Fibroblast of lung (primary cell): ENCODE results near the gene CAPN15.

ENCODE experiments used
- CTCF ChIP-seq, 2 donors: IDR thresholded peaks in 1 of 2; conservative IDR thresholded peaks in 1 of 2; 1 replicate in 1 of 2; 2 replicates in 1 of 2; pipeline ENCODE4 v1.5.1; 2011 to 2012; ENCODE audit warnings: low read length in 2 of 2, control low read depth in 1 of 2, inconsistent platforms in 1 of 2, low read depth in 1 of 2, mild to moderate bottlenecking in 1 of 2
- EZH2 ChIP-seq: IDR thresholded peaks from 2 replicates; pipeline ENCODE4 v1.5.1; 2012; ENCODE audit warnings: low read length, control low read depth, mild to moderate bottlenecking; ENCODE audit errors: missing control alignments

GRCh38 chr16:533391-534123 is 6.0 kb downstream of the CAPN15 start:
- no peak for TF ChIP-seq CTCF (conservative IDR thresholded peaks at IDR 0.05 in 1 of 2, IDR thresholded peaks at IDR 0.05 in 1 of 2; ENCODE audit: low read depth in 1 of 2, low read length in 2 of 2)
- TF ChIP-seq EZH2: no peak
